GM12801 (cell line): ENCODE results near the gene VPS37B.

ENCODE experiments used
- TF ChIP-seq, protein P1 (sequence below): IDR thresholded peaks from one replicate; pipeline ENCODE4 v1.5.1; 2011; ENCODE audit warnings: control low read depth; ENCODE audit not compliant: insufficient read length; ENCODE audit errors: extremely low read depth

The VPS37B gene

GRCh38 chr12:122874081-122874480 is 21.8 kb downstream of the VPS37B start:
- TF ChIP-seq, protein P1, sequence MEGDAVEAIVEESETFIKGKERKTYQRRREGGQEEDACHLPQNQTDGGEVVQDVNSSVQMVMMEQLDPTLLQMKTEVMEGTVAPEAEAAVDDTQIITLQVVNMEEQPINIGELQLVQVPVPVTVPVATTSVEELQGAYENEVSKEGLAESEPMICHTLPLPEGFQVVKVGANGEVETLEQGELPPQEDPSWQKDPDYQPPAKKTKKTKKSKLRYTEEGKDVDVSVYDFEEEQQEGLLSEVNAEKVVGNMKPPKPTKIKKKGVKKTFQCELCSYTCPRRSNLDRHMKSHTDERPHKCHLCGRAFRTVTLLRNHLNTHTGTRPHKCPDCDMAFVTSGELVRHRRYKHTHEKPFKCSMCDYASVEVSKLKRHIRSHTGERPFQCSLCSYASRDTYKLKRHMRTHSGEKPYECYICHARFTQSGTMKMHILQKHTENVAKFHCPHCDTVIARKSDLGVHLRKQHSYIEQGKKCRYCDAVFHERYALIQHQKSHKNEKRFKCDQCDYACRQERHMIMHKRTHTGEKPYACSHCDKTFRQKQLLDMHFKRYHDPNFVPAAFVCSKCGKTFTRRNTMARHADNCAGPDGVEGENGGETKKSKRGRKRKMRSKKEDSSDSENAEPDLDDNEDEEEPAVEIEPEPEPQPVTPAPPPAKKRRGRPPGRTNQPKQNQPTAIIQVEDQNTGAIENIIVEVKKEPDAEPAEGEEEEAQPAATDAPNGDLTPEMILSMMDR = no peak

DNA sequence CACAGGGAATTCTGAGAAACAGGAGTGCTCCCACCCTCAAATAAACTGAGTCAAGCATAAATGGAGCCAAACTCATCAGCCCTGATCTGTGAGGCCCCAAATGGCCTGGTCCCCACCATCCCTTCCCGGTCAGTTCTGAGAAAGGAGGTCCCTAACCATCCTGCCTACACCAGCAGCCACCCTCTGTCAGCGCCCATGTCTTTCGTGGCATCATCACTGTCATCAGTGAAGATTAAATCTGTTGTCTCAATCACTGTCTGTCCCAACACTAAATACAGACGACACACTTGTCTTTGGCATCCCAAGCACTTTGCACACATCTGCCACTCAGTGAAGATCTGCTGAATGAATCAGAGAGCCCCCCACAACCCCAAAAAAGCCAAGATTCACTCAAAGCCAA is 22.4 kb downstream of the VPS37B start:
- TF ChIP-seq, protein P1 = no peak

DNA sequence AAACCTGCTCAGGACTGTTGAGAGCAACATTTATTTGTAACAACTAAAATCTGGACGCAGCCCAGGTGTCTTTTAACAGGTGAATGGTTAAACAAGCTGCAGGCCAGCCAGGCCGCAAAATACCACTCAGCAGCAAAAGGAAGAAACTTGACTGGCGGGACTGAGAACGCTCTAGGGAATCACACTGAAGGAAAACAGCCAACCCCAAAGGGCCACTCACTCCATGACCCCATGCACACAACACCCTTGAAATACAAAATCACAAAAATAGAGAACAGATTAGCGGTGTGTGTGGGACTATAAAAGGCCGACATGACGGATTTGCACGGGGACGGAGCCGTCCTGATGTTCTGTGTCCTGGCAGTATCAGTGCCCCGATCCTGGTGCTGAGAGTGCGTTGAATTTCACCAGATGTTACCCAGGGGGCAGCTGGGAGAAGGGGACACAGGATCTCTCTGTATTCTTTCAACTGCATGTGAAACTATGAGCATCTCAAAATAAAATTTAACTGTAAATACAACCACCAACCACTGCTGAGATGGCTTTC is 23.0 kb downstream of the VPS37B start:
- TF ChIP-seq, protein P1 = no peak

DNA sequence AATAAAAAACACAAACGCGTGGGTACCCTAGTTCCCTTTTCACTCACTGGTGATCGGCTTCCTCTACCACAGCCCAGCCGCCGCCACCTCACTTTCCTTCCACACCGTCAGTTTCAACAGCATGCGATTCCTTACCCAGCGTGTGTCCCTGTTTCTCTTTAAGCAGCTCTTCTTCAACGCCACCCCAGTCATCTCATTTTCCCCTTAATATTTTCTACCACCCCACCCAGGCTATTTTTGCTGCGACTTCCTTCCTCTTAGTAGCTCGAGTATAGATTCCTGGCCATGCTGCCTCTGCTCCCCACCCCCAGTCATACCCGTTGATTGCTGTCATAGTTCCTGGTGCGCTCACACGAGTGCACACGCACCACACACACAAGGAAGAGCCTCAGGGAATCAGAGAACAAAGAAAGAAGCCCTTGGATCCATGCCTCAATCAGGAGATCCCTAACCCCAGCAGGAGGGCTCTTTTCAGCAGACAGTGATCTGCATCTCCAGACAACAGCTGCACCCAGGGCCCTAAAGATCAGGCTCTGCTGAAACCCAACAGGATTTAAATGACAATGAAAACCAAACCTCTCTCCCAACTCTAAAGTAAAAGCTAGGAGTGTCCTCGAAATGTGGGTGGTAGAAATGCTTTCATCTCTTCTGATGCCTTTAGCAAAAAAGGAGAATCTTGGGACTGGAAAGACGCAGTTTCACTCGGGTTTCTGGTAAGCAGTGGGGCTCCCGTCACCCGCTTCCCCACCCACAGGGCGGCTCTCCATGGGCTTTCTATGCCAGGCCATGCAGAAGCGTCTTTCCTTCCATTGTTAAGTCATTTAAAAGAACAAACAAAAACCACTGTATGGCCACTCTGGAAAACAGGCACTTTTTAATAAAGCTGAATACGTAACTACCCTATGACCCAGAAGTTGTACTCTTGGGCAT is 23.8 kb downstream of the VPS37B start:
- TF ChIP-seq, protein P1 = no peak

DNA sequence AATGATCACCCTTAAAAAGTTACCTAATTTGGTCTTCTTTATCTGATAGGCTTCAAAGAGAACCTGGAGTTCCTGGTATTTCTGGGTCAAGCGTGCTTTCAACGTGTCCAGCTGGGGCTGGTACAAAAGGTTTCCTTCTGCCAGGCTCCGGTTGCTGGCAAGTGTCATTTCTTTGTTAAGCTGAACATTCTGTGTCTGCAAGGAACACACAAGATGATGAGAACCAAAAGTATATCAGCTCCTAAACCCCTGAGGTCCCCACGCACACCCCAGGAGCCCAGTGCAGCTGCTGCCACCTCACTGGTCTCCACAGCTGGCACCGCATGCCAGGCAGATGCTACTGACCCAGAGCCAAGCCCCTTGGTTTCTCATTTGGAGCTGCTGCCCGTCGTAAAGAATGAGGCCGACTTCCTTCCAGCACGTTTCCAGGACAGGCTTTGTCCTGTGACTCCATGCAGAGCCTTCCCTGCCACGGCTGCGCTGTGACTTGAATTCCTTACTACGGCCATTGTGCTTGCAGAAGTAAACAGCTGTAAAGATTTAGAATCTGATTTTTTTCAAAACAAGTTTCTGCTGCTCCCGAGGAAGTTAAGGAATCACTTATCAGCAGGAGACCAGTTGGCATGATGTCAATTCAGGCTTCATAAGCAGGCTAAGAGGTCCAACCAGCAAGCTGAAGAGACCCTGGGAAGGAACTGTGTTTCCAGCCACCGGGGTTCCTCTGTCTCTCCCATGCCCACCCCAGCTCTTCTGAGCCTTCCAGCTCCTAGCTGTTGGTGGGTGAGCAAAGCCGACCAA is 24.9 kb downstream of the VPS37B start:
- TF ChIP-seq, protein P1 = no peak

GRCh38 chr12:122870163-122870842 is 25.6 kb downstream of the VPS37B start:
- TF ChIP-seq, protein P1 = no peak
